ENCODE results near the gene SF3B4. TPM values are rescaled to one million over a fixed set of nuclear protein-coding genes. Genes with fewer than 3 reads are reported as not detected.
A peak's percentile ranks its signal among the peaks of the same experiment; 100 is the strongest.

SF3B4 gene
- total RNA-seq, 1 donor, result 13.4 TPM

GRCh38 chr1:149916898-149917252, 10.7 kb downstream of the SF3B4 start:
- peak overlapping the region; percentile 79 for H3K4me3 ChIP-seq (ENCODE audit: insufficient read depth, low read length)
- TF ChIP-seq CTCF (IDR thresholded peaks at IDR 0.05; ENCODE audit: extremely low read depth, low read depth, low read length), result no peak
- H3K4me2 ChIP-seq (ENCODE audit: insufficient read depth, low read length), result peak overlapping the region; percentile 83
- no peaks in the 10 kb centered on the region for H3K9me3 ChIP-seq (ENCODE audit: low read depth, low read length)
- H3K36me3 ChIP-seq (ENCODE audit: insufficient read depth, low read length), result peaks cover 4% of the 10 kb centered on the region
- H3K27ac ChIP-seq (ENCODE audit: low read depth, low read length), result no peak overlapping the region
- DNase-seq (ENCODE audit: insufficient read length, low spot score, missing footprints), result no peak
- H3K79me2 ChIP-seq (ENCODE audit: insufficient read depth, low read length), result peaks cover 9% of the 10 kb centered on the region
- H4K20me1 ChIP-seq (ENCODE audit: insufficient read depth, low read length), result no peaks in the 10 kb centered on the region
- no peak overlapping the region for H2AFZ ChIP-seq (ENCODE audit: low read length)
- H3K27me3 ChIP-seq (ENCODE audit: insufficient read depth, low read length), result no peaks in the 10 kb centered on the region
- H3K4me1 ChIP-seq (ENCODE audit: insufficient read depth, low read length), result peaks cover 8% of the 10 kb centered on the region

GRCh38 chr1:149916193-149916897, 11.3 kb downstream of the SF3B4 start:
- Histone ChIP-seq H3K4me2 (ENCODE audit: insufficient read depth, low read length) (peak overlapping the region; percentile 83), H3K27ac (ENCODE audit: low read depth, low read length) (no peak overlapping the region), H3K4me3 (ENCODE audit: insufficient read depth, low read length) (peak overlapping the region; percentile 79)

GRCh38 chr1:149915429-149916192, 12.0 kb downstream of the SF3B4 start:
- Histone ChIP-seq H3K4me3 (ENCODE audit: insufficient read depth, low read length) (no peak overlapping the region), H3K9me3 (ENCODE audit: low read depth, low read length) (no peaks in the 10 kb centered on the region), H3K4me2 (ENCODE audit: insufficient read depth, low read length) (no peak overlapping the region), H3K79me2 (ENCODE audit: insufficient read depth, low read length) (peaks cover 9% of the 10 kb centered on the region), H4K20me1 (ENCODE audit: insufficient read depth, low read length) (no peaks in the 10 kb centered on the region), H2AFZ (ENCODE audit: low read length) (no peak overlapping the region), H3K4me1 (ENCODE audit: insufficient read depth, low read length) (peaks cover 8% of the 10 kb centered on the region), H3K36me3 (ENCODE audit: insufficient read depth, low read length) (peaks cover 4% of the 10 kb centered on the region), H3K27ac (ENCODE audit: low read depth, low read length) (no peak overlapping the region), H3K27me3 (ENCODE audit: insufficient read depth, low read length) (no peaks in the 10 kb centered on the region)
- DNase-seq (ENCODE audit: insufficient read length, low spot score, missing footprints), result no peak
- TF ChIP-seq CTCF (IDR thresholded peaks at IDR 0.05; ENCODE audit: extremely low read depth, low read depth, low read length), result no peak

More at GRCh38 chr1:149916193-149916897, 11.3 kb downstream of the SF3B4 start:
- no peaks in the 10 kb centered on the region for H4K20me1 ChIP-seq (ENCODE audit: insufficient read depth, low read length)
- peaks cover 9% of the 10 kb centered on the region for H3K79me2 ChIP-seq (ENCODE audit: insufficient read depth, low read length)
- H3K36me3 ChIP-seq (ENCODE audit: insufficient read depth, low read length), result peaks cover 2% of the 10 kb centered on the region
- no peak overlapping the region for H2AFZ ChIP-seq (ENCODE audit: low read length)
- H3K4me1 ChIP-seq (ENCODE audit: insufficient read depth, low read length), result peaks cover 8% of the 10 kb centered on the region
- TF ChIP-seq CTCF (IDR thresholded peaks at IDR 0.05; ENCODE audit: extremely low read depth, low read depth, low read length), result no peak
- DNase-seq (ENCODE audit: insufficient read length, low spot score, missing footprints), result no peak
- H3K9me3 ChIP-seq (ENCODE audit: low read depth, low read length), result no peaks in the 10 kb centered on the region
- no peaks in the 10 kb centered on the region for H3K27me3 ChIP-seq (ENCODE audit: insufficient read depth, low read length)

GRCh38 chr1:149914545-149914944, 13.1 kb downstream of the SF3B4 start:
- Histone ChIP-seq H3K36me3 (ENCODE audit: insufficient read depth, low read length) (peaks cover 10% of the 10 kb centered on the region), H2AFZ (ENCODE audit: low read length) (no peak overlapping the region), H3K4me1 (ENCODE audit: insufficient read depth, low read length) (peaks cover 8% of the 10 kb centered on the region), H3K27ac (ENCODE audit: low read depth, low read length) (no peak overlapping the region), H3K4me3 (ENCODE audit: insufficient read depth, low read length) (no peak overlapping the region), H3K4me2 (ENCODE audit: insufficient read depth, low read length) (no peak overlapping the region), H3K79me2 (ENCODE audit: insufficient read depth, low read length) (peaks cover 9% of the 10 kb centered on the region), H3K9me3 (ENCODE audit: low read depth, low read length) (no peaks in the 10 kb centered on the region), H4K20me1 (ENCODE audit: insufficient read depth, low read length) (no peaks in the 10 kb centered on the region), H3K27me3 (ENCODE audit: insufficient read depth, low read length) (no peaks in the 10 kb centered on the region)
- no peak for TF ChIP-seq CTCF (IDR thresholded peaks at IDR 0.05; ENCODE audit: extremely low read depth, low read depth, low read length)
- no peak for DNase-seq (ENCODE audit: insufficient read length, low spot score, missing footprints)
